CD4-positive, alpha-beta memory T cell (primary cell): ENCODE measurements around the gene AMIGO2. TPM values are rescaled to one million over a fixed set of nuclear protein-coding genes. Genes with fewer than 3 reads are reported as not detected.
"Not testable (repeated sequence)": the region's sequence is repeated elsewhere in the genome, so short reads cannot be mapped to it uniquely, and the experiment has no call there.

Source experiments
- CTCF ChIA-PET: fragments of 350-600 bp; sonication (Branson Sonifier 250); formaldehyde crosslinking; loops from one replicate; lab custom pipeline; 2021; ENCODE audit warnings: inconsistent platforms; ENCODE audit not compliant: partially characterized antibody; lab: Charles Lee
- POLR2A ChIA-PET: fragments of 350-600 bp; sonication (Branson Sonifier 250); formaldehyde crosslinking; loops from one replicate; lab custom pipeline; 2021; ENCODE audit not compliant: partially characterized antibody; lab: Charles Lee
- DNase-seq, 5 donors: peaks; one replicate each; pipeline versions ENCODE4 v3.0.0 to v3.0.0-alpha.2; 2020 to 2022; ENCODE audit warnings: mixed read lengths in 1 of 5
- H3K27ac ChIP-seq: one replicate; pipeline ENCODE4 v1.7.0; 2013; ENCODE audit warnings: low read depth, low read length
- H3K27me3 ChIP-seq: 2 replicates; pipeline ENCODE4 v1.7.0; 2013; ENCODE audit warnings: mild to moderate bottlenecking, low read length, moderate library complexity; ENCODE audit not compliant: insufficient read depth
- H3K36me3 ChIP-seq: 2 replicates; pipeline ENCODE4 v1.7.0; 2013; ENCODE audit warnings: mild to moderate bottlenecking, low read length, moderate library complexity; ENCODE audit not compliant: insufficient read depth
- H3K4me1 ChIP-seq: 2 replicates; pipeline ENCODE4 v1.7.0; 2013; ENCODE audit warnings: mild to moderate bottlenecking, low read length, moderate library complexity; ENCODE audit not compliant: insufficient read depth
- H3K4me3 ChIP-seq, 2 donors: one replicate each; pipeline ENCODE4 v1.7.0; 2013; ENCODE audit warnings: low read length in 2 of 2, mild to moderate bottlenecking in 1 of 2
- H3K9me3 ChIP-seq, 2 donors: one replicate each; pipeline ENCODE4 v1.7.0; 2013; ENCODE audit warnings: low read length in 2 of 2, control low read depth in 1 of 2; ENCODE audit not compliant: control insufficient read depth in 1 of 2
- H3K27ac Mint-ChIP-seq, 7 donors: one replicate each; pipeline ENCODE4 v1.8.0; 2020 to 2021; ENCODE audit warnings: mixed read lengths in 7 of 7, mild to moderate bottlenecking in 6 of 7, inconsistent platforms in 3 of 7, moderate library complexity in 3 of 7
- H3K27me3 Mint-ChIP-seq, 2 donors: one replicate each; pipeline ENCODE4 v1.8.0; 2020 to 2021; ENCODE audit warnings: mixed read lengths in 2 of 2
- H3K36me3 Mint-ChIP-seq, 2 donors: one replicate each; pipeline ENCODE4 v1.8.0; 2020 to 2021; ENCODE audit warnings: mixed read lengths in 2 of 2, inconsistent platforms in 1 of 2, mild to moderate bottlenecking in 1 of 2
- H3K4me1 Mint-ChIP-seq, 4 donors: one replicate each; pipeline ENCODE4 v1.8.0; 2020 to 2021; ENCODE audit warnings: mixed read lengths in 4 of 4, mild to moderate bottlenecking in 1 of 4
- H3K4me3 Mint-ChIP-seq, 8 donors: one replicate each; pipeline ENCODE4 v1.8.0; 2020 to 2021; ENCODE audit warnings: mixed read lengths in 8 of 8, mild to moderate bottlenecking in 7 of 8, moderate library complexity in 6 of 8, inconsistent platforms in 3 of 8
- H3K9me3 Mint-ChIP-seq, 8 donors: one replicate each; pipeline ENCODE4 v1.8.0; 2020 to 2021; ENCODE audit warnings: mixed read lengths in 8 of 8, mild to moderate bottlenecking in 5 of 8, inconsistent platforms in 3 of 8, moderate library complexity in 1 of 8
- intact Hi-C: fragments of 100-400 bp; cut with micrococcal nuclease; formaldehyde crosslinking; loops from one replicate; pipeline ENCODE4 v1.15.1; 2023
- polyA plus RNA-seq, 2 donors: library from polyadenylated mRNA; unstranded; fragments of 300-500 nt; fragmentation: Illumina TruSeq; gene quantifications; one replicate each; pipeline ENCODE4 v1.2.3, GENCODE V29; 2021
- total RNA-seq, 2 experiments: library from RNA; stranded (reverse); gene quantifications; one replicate each; pipeline ENCODE4 v1.2.3, GENCODE V29; 2021

The AMIGO2 gene
- total and polyA plus RNA-seq, 4 experiments from 2014 or later, result 12.8 to 17.0 (median 14.1) TPM

DNA sequence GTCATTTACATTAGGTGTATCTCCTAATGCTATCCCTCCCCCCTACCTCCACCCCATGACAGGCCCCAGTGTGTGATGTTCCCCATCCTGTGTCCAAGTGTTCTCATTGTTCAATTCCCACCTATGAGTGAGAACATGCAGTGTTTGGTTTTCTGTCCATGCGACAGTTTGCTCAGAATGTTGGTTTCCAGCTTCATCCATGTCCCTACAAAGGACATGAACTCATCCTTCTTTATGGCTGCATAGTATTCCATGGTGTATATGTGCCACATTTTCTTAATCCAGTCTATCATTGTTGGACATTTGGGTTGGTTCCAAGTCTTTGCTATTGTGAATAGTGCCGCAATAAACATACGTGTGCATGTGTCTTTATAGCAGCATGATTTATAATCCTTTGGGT, 37.5 kb upstream of the AMIGO2 start:
- H3K27ac ChIP-seq, DNase-seq, H3K9me3 Mint-ChIP-seq, H3K27me3 Mint-ChIP-seq, H3K4me3 ChIP-seq, H3K4me1 ChIP-seq, H3K27me3 ChIP-seq, CTCF ChIA-PET, H3K9me3 ChIP-seq, H3K36me3 ChIP-seq, POLR2A ChIA-PET, H3K4me3 Mint-ChIP-seq, intact Hi-C loops: not testable (repeated sequence)
- Mint-ChIP-seq H3K36me3 (peaks cover 40 to 55% of the 10 kb centered on the region in 2 donors), H3K4me1 (peaks cover 3 to 23% (median 10%) of the 10 kb centered on the region in 4 donors), H3K27ac (peak overlapping the region in 1 of 7 donors; percentile 46)

DNA sequence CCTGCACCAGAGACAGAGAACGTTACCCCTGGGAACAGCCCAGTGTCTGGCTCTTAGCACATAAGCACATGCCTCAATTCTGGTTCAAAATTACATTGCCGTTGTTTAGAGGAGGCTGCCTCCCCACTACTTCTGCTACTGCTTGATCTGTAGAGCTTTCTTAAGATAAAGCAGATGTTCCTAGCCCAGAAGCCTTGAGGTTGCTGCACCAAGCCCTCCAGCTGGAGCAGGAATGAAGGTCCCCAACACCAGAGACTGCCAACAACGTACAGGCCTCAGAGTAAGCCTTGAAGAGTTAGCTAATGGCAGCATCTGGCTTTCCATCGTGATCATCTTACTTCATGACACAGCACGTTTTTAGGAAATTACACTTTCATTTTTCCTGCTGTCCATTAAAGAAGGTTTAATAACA, 34.7 kb upstream of the AMIGO2 start:
- no peak overlapping the region for H3K4me3 Mint-ChIP-seq
- H3K4me3 ChIP-seq, result no peak overlapping the region
- peaks cover 29% of the 10 kb centered on the region for H3K4me1 ChIP-seq
- no peaks in the 10 kb centered on the region for H3K9me3 ChIP-seq
- H3K36me3 ChIP-seq, result no peaks in the 10 kb centered on the region
- intact Hi-C loops, result no loop called here
- peak overlapping the region in 1 of 7 donors; percentile 42 for H3K27ac Mint-ChIP-seq
- CTCF ChIA-PET, result no interaction called here
- peaks cover 39 to 63% of the 10 kb centered on the region in 2 donors for H3K36me3 Mint-ChIP-seq
- peaks cover 20 to 49% (median 34%) of the 10 kb centered on the region in 4 donors for H3K4me1 Mint-ChIP-seq
- POLR2A ChIA-PET, result no interaction called here
- H3K27ac ChIP-seq, result no peak overlapping the region
- DNase-seq, result no peak
- peaks cover 0 to 6% (median 0%) of the 10 kb centered on the region in 8 donors for H3K9me3 Mint-ChIP-seq
- no peaks in the 10 kb centered on the region for H3K27me3 Mint-ChIP-seq
- no peaks in the 10 kb centered on the region for H3K27me3 ChIP-seq

DNA sequence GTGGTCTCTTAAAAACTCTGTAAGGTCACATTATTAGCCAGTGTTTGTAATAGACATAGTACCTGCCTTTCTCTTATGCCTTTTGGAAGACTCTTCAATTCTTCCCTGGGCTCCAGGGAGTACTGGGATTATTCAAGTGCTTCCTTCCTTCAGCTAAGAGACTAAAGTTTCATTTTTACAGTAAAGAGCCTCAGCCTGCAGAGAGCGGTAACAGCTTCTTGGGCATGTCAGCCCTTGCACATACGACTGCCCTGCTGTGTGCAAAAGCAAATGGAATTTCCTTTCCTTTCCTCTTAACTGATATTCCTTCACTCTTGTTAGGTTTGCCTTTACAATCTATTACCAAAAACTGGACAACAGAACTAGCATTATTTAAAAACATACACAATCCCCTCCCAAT, 32.9 kb upstream of the AMIGO2 start:
- Histone ChIP-seq H3K27me3 (no peaks in the 10 kb centered on the region), H3K27ac (no peak overlapping the region), H3K4me1 (peaks cover 29% of the 10 kb centered on the region), H3K9me3 (no peaks in the 10 kb centered on the region), H3K4me3 (no peak overlapping the region), H3K36me3 (no peaks in the 10 kb centered on the region)
- POLR2A ChIA-PET, result interaction anchor here (1.2 to 1.5 kb wide), 2 partner anchors 11 to 33 kb away, joined by 3 read pairs; partner anchors contain the start of gene AMIGO2
- Mint-ChIP-seq H3K4me3 (no peak overlapping the region), H3K27me3 (no peaks in the 10 kb centered on the region), H3K9me3 (peaks cover 0 to 4% (median 0%) of the 10 kb centered on the region in 8 donors), H3K4me1 (peaks cover 20 to 43% (median 35%) of the 10 kb centered on the region in 4 donors), H3K36me3 (peaks cover 35 to 62% of the 10 kb centered on the region in 2 donors), H3K27ac (peak overlapping the region in 1 of 7 donors; percentile 49)
- intact Hi-C loops, result no loop called here
- no peak for DNase-seq
- CTCF ChIA-PET, result interaction anchor here (0.8 to 1.2 kb wide), 3 partner anchors 95 to 194 kb away, joined by 3 read pairs; no protein-coding TSS in a partner anchor

DNA sequence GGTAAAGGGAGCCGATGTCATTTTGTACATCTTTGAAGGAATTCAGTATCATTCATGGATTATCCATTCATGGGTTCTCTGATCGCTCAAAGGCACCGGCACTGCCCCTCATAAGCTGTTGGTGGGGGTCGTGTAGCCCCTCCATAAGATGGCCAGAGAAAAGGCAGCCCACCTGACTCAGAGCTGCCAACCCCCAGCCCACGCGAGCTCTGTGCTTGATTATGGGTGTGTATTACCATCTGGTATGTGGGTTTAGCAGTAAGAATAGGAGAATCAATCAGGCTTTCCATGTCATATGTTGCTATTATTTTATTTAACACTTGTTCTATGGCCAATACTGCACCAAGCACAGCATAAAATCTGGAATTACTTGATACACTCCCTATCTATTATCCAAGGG, 32.1 kb upstream of the AMIGO2 start:
- intact Hi-C loops, result no loop called here
- no peaks in the 10 kb centered on the region for H3K9me3 Mint-ChIP-seq
- no peak overlapping the region for H3K27ac ChIP-seq
- DNase-seq, result no peak
- H3K36me3 Mint-ChIP-seq, result peaks cover 42 to 64% of the 10 kb centered on the region in 2 donors
- H3K4me1 ChIP-seq, result peaks cover 29% of the 10 kb centered on the region
- peaks cover 20 to 43% (median 36%) of the 10 kb centered on the region in 4 donors for H3K4me1 Mint-ChIP-seq
- peak overlapping the region in 3 of 7 donors; percentile 16 to 36 (median 26) for H3K27ac Mint-ChIP-seq
- no peaks in the 10 kb centered on the region for H3K36me3 ChIP-seq
- no peaks in the 10 kb centered on the region for H3K9me3 ChIP-seq
- peak overlapping the region in 4 of 8 donors; percentile 31 to 73 (median 67) for H3K4me3 Mint-ChIP-seq
- CTCF ChIA-PET, result interaction anchor here (0.6 to 1.2 kb wide), 4 partner anchors 99 to 1059 kb away, joined by 3 read pairs; no protein-coding TSS in a partner anchor
- POLR2A ChIA-PET, result interaction anchor here (0.6 to 1.5 kb wide), 3 partner anchors 10 to 89 kb away, joined by 3 read pairs; partner anchors contain the start of gene AMIGO2
- H3K27me3 ChIP-seq, result no peaks in the 10 kb centered on the region
- H3K4me3 ChIP-seq, result no peak overlapping the region
- no peaks in the 10 kb centered on the region for H3K27me3 Mint-ChIP-seq

DNA sequence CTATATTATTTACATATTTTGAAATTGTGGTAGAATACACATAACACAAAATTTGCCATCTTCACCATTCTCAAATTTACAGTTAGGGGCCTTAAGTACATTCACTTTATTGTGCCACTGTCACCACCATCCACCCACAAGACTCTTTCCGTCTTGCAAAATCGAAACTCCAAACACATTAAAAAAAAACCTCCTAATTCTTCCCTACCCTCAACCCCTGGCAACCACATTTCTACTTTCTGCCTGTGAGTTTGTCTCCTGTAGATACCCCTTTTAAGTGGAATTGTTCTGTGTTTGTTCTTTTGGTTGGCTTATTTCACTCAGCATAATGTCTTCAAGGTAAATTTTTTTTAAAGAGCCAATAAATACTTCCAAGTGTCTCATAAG, 31.6 kb upstream of the AMIGO2 start:
- H3K4me1 ChIP-seq, result peaks cover 29% of the 10 kb centered on the region
- Mint-ChIP-seq H3K27me3 (no peaks in the 10 kb centered on the region), H3K4me1 (peaks cover 20 to 43% (median 36%) of the 10 kb centered on the region in 4 donors), H3K9me3 (no peaks in the 10 kb centered on the region), H3K27ac (peak overlapping the region in 6 of 7 donors; percentile 3 to 80 (median 42)), H3K4me3 (peak overlapping the region; percentile 31 to 73 (median 60)), H3K36me3 (peaks cover 45 to 69% of the 10 kb centered on the region in 2 donors)
- H3K36me3 ChIP-seq, result no peaks in the 10 kb centered on the region
- no peaks in the 10 kb centered on the region for H3K27me3 ChIP-seq
- ChIA-PET CTCF (interaction anchor here (0.6 to 1.0 kb wide), 2 partner anchors 287 to 1060 kb away, joined by 3 read pairs; no protein-coding TSS in a partner anchor), POLR2A (interaction anchor here (0.6 to 1.2 kb wide), 2 partner anchors 10 to 90 kb away, joined by 3 read pairs; no protein-coding TSS in a partner anchor)
- no peaks in the 10 kb centered on the region for H3K9me3 ChIP-seq
- intact Hi-C loops, result no loop called here
- no peak overlapping the region for H3K4me3 ChIP-seq
- H3K27ac ChIP-seq, result no peak overlapping the region
- peak in 2 of 5 donors; percentile 4 to 15 for DNase-seq

DNA sequence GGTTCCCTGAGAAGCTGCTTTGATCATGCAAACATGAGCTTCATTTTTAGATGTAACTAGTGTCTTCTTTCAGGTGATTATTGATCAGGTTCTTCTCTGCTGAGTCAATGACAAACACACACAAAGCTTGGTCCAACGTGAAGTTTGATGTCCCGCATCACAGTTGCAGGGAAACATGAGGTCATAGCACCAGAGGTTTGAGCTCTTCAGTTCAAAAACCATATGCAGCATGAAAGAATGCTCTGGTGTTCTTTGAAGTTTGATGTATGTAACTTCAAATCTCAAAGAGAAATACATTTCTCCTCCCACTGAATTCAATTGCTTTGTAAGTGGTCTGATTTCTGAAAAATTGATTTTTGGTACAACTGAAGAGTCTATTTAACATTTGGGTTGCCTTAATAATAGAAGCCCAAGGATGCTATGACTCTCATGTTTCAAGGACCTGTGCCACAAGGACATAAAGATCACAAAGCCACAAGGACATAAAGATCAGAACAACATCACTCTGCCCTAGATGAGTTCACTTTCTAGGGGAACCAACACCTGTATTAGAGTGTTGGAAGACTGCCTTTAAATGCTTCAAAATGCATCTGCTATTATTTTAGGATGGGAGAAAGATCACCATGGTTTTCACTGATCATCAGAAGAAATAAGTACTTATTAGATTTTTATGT, 31.1 kb upstream of the AMIGO2 start:
- intact Hi-C loops, result no loop called here
- H3K27me3 ChIP-seq, result no peaks in the 10 kb centered on the region
- Mint-ChIP-seq H3K4me1 (peaks cover 20 to 43% (median 35%) of the 10 kb centered on the region in 4 donors), H3K36me3 (peaks cover 42 to 66% of the 10 kb centered on the region in 2 donors), H3K4me3 (peak overlapping the region in 4 of 8 donors; percentile 20 to 49 (median 38)), H3K27ac (peak overlapping the region in 2 of 7 donors; percentile 51 to 57), H3K9me3 (no peaks in the 10 kb centered on the region), H3K27me3 (no peaks in the 10 kb centered on the region)
- H3K4me3 ChIP-seq, result no peak overlapping the region
- no peaks in the 10 kb centered on the region for H3K36me3 ChIP-seq
- POLR2A ChIA-PET, result no interaction called here
- no peak for DNase-seq
- H3K9me3 ChIP-seq, result no peaks in the 10 kb centered on the region
- CTCF ChIA-PET, result interaction anchor here (0.9 to 1.1 kb wide), 2 partner anchors 31 to 83 kb away, joined by 3 read pairs; partner anchors contain the start of genes AMIGO2 and PCED1B
- H3K4me1 ChIP-seq, result peaks cover 29% of the 10 kb centered on the region
- H3K27ac ChIP-seq, result no peak overlapping the region

DNA sequence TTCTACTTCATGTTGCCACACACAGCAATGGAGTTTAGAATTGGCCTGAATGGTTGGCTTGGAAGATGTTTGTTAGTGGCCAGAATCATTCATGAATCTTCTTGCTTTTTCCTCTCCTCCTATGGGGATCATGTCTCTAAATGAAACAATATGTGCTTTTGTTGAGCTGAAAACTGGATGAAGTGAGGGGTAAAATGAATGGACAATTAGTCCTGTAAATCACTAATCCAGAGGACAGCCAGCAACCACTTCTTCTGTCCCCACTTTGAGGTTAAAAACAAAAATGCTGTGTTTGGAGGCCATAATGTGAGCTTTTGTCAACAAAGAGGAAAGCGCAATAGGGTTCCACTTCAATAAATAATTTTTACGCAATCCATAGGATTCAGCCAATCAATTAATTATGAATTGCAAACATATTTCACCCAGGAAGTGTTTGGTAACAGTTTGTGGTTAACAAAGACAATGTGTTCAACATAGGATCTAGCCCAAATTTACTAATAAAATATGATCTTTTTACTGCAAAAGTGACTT, 30.3 kb upstream of the AMIGO2 start:
- no peaks in the 10 kb centered on the region for H3K9me3 ChIP-seq
- H3K36me3 ChIP-seq, result no peaks in the 10 kb centered on the region
- intact Hi-C loops, result no loop called here
- H3K9me3 Mint-ChIP-seq, result no peaks in the 10 kb centered on the region
- H3K27me3 ChIP-seq, result no peaks in the 10 kb centered on the region
- POLR2A ChIA-PET, result no interaction called here
- CTCF ChIA-PET, result interaction anchor here (0.9 to 1.1 kb wide), 2 partner anchors 30 to 83 kb away, joined by 3 read pairs; partner anchors contain the start of genes AMIGO2 and PCED1B
- H3K4me3 ChIP-seq, result no peak overlapping the region
- H3K4me3 Mint-ChIP-seq, result no peak overlapping the region
- peaks cover 45 to 67% of the 10 kb centered on the region in 2 donors for H3K36me3 Mint-ChIP-seq
- H3K27ac ChIP-seq, result no peak overlapping the region
- H3K27me3 Mint-ChIP-seq, result no peaks in the 10 kb centered on the region
- H3K27ac Mint-ChIP-seq, result no peak overlapping the region
- H3K4me1 Mint-ChIP-seq, result peaks cover 20 to 43% (median 37%) of the 10 kb centered on the region in 4 donors
- H3K4me1 ChIP-seq, result peaks cover 29% of the 10 kb centered on the region
- no peak for DNase-seq
